Left ventricle myocardium inferior (tissue), 1 donor: ENCODE measurements around the gene AP5S1. TPM values are rescaled to one million over a fixed set of nuclear protein-coding genes. Genes with fewer than 3 reads are reported as not detected.

Experiments
- DNase-seq: peaks from one replicate; pipeline ENCODE4 v3.0.0-alpha.2; 2020
- H3K27ac ChIP-seq: fragments of 200-600 bp; replicated peaks from 2 replicates; pipeline ENCODE4 v1.8.0; 2021
- H3K27me3 ChIP-seq: fragments of 200-600 bp; 2 replicates; pipeline ENCODE4 v1.8.0; 2021; ENCODE audit warnings: low read depth
- H3K36me3 ChIP-seq: fragments of 200-600 bp; 2 replicates; pipeline ENCODE4 v1.8.0; 2021
- H3K4me1 ChIP-seq: fragments of 200-600 bp; 2 replicates; pipeline ENCODE4 v1.8.0; 2021
- H3K4me3 ChIP-seq: fragments of 200-600 bp; 2 replicates; pipeline ENCODE4 v1.8.0; 2021; ENCODE audit warnings: mild to moderate bottlenecking, moderate library complexity
- H3K9me3 ChIP-seq: fragments of 200-600 bp; replicated peaks from 2 replicates; pipeline ENCODE4 v1.8.0; 2021
- intact Hi-C: fragments of 100-400 bp; cut with micrococcal nuclease; formaldehyde crosslinking; loops from one replicate; pipeline ENCODE4 v1.11.0; 2022
- total RNA-seq: library from RNA; stranded (reverse); fragmentation: NEBNext Ultra II Directional; extraction: Animal tissue kit (Norgen Biotek cat#: 25700); gene quantifications from one replicate; pipeline ENCODE4 v1.2.1, GENCODE V29; 2021
- TF ChIP-seq, protein P1 (sequence below): fragments of 200-600 bp; IDR thresholded peaks from 2 replicates; pipeline ENCODE4 v1.8.0; 2021; ENCODE audit warnings: antibody characterized with exemption, mild to moderate bottlenecking, borderline replicate concordance
- donor health status: DM: no; HTN: yes; CAD: no; lungs with severe emphysema.

AP5S1 gene
- total RNA-seq, 1 donor from 2014 or later, result 11.3 TPM

DNA sequence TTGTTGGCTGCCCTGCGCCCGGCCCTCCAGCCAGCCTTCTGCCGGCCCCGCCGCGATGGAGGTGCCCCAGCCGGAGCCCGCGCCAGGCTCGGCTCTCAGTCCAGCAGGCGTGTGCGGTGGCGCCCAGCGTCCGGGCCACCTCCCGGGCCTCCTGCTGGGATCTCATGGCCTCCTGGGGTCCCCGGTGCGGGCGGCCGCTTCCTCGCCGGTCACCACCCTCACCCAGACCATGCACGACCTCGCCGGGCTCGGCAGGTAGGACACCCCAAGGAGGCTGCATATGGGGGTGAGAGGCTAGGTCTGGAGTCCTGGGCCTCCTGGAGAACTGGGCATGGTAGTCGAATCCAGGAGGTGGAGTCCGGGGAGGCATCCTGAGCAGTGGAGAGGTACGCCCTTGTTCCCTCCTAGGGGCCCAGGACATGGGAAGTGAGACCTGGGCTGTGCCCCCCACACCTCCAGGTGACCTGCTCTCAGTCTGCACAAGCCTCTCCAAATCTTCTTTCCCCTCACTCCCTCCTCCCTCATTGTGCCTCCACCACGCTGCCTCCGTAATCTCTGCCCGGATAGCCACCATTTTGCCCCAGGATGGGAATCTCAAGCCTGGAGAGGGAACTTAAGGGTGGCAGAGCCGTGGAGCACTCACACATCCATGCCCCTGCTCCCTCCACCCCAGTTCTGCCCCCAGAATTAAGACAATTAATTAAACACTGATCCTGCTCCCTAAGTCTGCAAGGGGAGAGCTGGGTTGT lies 23.7 kb upstream of the AP5S1 start:
- H3K4me1 ChIP-seq, result peaks cover 40% of the 10 kb centered on the region
- no peaks in the 10 kb centered on the region for H3K27me3 ChIP-seq
- TF ChIP-seq, protein P1, sequence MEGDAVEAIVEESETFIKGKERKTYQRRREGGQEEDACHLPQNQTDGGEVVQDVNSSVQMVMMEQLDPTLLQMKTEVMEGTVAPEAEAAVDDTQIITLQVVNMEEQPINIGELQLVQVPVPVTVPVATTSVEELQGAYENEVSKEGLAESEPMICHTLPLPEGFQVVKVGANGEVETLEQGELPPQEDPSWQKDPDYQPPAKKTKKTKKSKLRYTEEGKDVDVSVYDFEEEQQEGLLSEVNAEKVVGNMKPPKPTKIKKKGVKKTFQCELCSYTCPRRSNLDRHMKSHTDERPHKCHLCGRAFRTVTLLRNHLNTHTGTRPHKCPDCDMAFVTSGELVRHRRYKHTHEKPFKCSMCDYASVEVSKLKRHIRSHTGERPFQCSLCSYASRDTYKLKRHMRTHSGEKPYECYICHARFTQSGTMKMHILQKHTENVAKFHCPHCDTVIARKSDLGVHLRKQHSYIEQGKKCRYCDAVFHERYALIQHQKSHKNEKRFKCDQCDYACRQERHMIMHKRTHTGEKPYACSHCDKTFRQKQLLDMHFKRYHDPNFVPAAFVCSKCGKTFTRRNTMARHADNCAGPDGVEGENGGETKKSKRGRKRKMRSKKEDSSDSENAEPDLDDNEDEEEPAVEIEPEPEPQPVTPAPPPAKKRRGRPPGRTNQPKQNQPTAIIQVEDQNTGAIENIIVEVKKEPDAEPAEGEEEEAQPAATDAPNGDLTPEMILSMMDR, result no peak
- H3K36me3 ChIP-seq, result peaks cover 14% of the 10 kb centered on the region
- intact Hi-C loops, result no loop called here
- DNase-seq, result no peak
- no peaks in the 10 kb centered on the region for H3K9me3 ChIP-seq
- peak overlapping the region; percentile 71 for H3K4me3 ChIP-seq
- peak overlapping the region; percentile 93 for H3K27ac ChIP-seq

DNA sequence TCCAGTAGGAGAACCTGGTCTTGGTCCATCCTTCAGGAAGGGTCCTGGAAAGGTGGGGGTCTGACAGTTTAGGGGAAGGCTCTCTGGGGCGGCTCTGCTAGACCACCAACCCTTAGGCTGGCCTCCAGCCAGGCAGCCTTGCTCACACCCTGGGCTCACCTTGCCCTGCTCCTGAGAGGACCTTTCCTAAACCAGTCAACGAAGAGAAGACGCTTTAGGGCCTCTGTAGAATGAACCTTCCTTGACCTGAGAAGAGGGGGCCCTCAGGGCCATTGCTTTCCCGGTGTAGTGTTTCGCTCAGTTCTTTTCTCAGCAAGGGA lies 23.2 kb upstream of the AP5S1 start:
- H3K36me3 ChIP-seq, result peaks cover 19% of the 10 kb centered on the region
- H3K27ac ChIP-seq, result no peak overlapping the region
- peak overlapping the region; percentile 71 for H3K4me3 ChIP-seq
- TF ChIP-seq, protein P1, result no peak
- H3K4me1 ChIP-seq, result peaks cover 40% of the 10 kb centered on the region
- no peaks in the 10 kb centered on the region for H3K9me3 ChIP-seq
- no peaks in the 10 kb centered on the region for H3K27me3 ChIP-seq
- no peak for DNase-seq
- intact Hi-C loops, result no loop called here

DNA sequence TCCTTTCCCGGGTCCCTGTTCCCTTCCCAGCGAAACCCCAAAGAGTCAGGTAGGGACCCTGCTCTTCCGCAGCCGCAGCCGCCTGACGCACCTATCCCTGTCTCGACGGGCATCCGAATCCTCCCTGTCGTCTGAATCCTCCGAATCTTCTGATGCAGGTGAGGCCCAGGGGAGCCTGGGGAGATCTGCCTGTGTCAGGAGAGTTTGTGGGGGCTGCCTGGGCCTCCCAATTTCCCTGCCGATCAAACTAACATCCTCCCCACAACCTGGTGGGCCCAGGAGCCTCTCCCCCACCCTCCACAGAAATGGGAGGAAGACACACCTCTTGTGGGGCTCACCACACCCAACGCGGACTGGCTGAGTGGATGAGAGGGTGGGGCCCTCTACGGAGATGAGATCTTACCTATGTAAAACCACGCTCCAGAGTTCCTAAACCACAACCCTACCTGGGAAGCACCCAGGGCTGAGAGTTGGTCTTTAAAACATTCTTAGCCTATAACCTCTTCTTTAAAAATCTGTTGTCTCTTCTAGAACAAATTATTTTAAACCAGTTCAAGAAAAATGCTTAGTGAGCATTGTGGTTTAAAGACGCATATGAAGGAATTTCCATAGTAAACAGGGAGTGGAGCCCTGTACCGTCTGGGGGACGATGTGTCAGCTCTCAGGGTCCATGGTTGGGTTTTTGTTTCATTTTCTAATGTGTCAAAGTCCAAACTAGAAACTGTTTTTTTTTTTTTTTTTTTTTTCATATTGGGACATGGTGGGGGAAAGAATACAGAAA lies 22.6 kb upstream of the AP5S1 start:
- TF ChIP-seq, protein P1, result no peak
- no peak for DNase-seq
- H3K4me3 ChIP-seq, result peak overlapping the region; percentile 71
- H3K9me3 ChIP-seq, result no peaks in the 10 kb centered on the region
- no peaks in the 10 kb centered on the region for H3K27me3 ChIP-seq
- peaks cover 24% of the 10 kb centered on the region for H3K36me3 ChIP-seq
- no peak overlapping the region for H3K27ac ChIP-seq
- peaks cover 40% of the 10 kb centered on the region for H3K4me1 ChIP-seq
- intact Hi-C loops, result no loop called here

DNA sequence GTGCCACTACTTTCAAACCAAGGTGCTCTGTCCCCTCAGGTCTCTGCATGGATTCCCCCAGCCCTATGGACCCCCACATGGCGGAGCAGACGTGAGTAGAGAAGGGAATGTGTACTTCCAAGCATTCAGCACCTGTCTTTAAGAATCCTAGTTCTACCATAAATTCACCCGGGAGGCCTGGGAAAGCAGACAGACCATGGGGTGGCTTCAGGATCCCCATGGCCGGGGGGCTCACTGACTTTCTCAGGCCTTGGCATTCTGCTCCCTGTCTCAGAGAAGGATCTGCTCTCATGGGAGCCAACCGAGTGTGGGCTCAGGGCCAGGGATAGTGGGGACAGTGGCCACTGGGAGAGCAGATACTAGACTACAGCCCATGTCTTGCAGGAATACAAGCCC lies 22.0 kb upstream of the AP5S1 start:
- no peak for DNase-seq
- H3K9me3 ChIP-seq, result no peaks in the 10 kb centered on the region
- H3K27me3 ChIP-seq, result no peaks in the 10 kb centered on the region
- H3K4me1 ChIP-seq, result peaks cover 40% of the 10 kb centered on the region
- H3K27ac ChIP-seq, result no peak overlapping the region
- no peak overlapping the region for H3K4me3 ChIP-seq
- TF ChIP-seq, protein P1, result no peak
- H3K36me3 ChIP-seq, result peaks cover 30% of the 10 kb centered on the region
- intact Hi-C loops, result no loop called here

DNA sequence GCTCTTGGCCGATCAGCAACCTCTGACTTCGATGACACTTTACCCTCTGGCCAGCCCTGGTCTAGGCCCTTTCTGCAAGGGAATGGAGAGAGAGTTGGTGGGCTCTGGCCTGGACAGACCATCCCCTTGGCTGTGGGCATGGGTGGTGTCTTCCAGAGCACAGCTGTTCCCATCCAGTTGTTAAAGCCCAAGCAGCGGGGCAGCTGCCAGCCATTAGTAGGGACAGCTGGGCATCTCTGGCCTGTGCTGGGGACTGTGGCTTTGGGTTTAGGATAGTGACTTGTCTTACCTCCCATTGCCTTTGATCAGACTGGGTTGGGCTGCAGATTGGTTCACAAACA lies 21.5 kb upstream of the AP5S1 start:
- H3K4me3 ChIP-seq, result no peak overlapping the region
- no peaks in the 10 kb centered on the region for H3K27me3 ChIP-seq
- intact Hi-C loops, result no loop called here
- no peak overlapping the region for H3K27ac ChIP-seq
- H3K9me3 ChIP-seq, result no peaks in the 10 kb centered on the region
- peaks cover 35% of the 10 kb centered on the region for H3K36me3 ChIP-seq
- no peak for DNase-seq
- TF ChIP-seq, protein P1, result no peak
- H3K4me1 ChIP-seq, result peaks cover 40% of the 10 kb centered on the region
